IMR-90 (cell line): ENCODE measurements around the gene CYRIA. TPM values are rescaled to one million over a fixed set of nuclear protein-coding genes. Genes with fewer than 3 reads are reported as not detected.

ENCODE experiments used
- ATAC-seq: fragments of 200-7000 bp; cut with Tn5 transposase; 2 replicates; pipeline ENCODE4 v1.9.1; 2020; ENCODE audit warnings: low read depth, mild to moderate bottlenecking, moderate library complexity
- BruUV-seq: library from RNA; stranded (reverse); fragments of 400-500 nt; replicated peaks from 2 replicates; lab custom pipeline; 2021; lab: Mats Ljungman, UMichigan
- CTCF ChIA-PET: fragments of 300-600 bp; formaldehyde crosslinking; extraction: SDS; loops from one replicate; lab custom pipeline; 2021; ENCODE audit warnings: antibody characterized with exemption; lab: Yijun Ruan, JAX
- POLR2A ChIA-PET: fragments of 300-600 bp; sonication (Branson Sonifier 250); formaldehyde crosslinking; loops from one replicate; lab custom pipeline; 2022; ENCODE audit warnings: antibody characterized with exemption; ENCODE audit not compliant: unreplicated experiment; lab: Charles Lee
- DNase-seq: peaks from one replicate; pipeline ENCODE4 v3.0.0; 2013
- H2AFZ ChIP-seq: replicated peaks from 2 replicates; pipeline ENCODE3; 2013; ENCODE audit warnings: low read length, mild to moderate bottlenecking; ENCODE audit not compliant: poor library complexity
- H2AK5ac ChIP-seq: 2 replicates; pipeline ENCODE4 v1.6.1; 2013; ENCODE audit warnings: low read depth, low read length, inconsistent platforms
- H2AK9ac ChIP-seq: replicated peaks from 2 replicates; pipeline ENCODE3; 2013; ENCODE audit warnings: mild to moderate bottlenecking, low read depth, low read length, moderate library complexity; ENCODE audit not compliant: poor library complexity
- H2BK120ac ChIP-seq: 2 replicates; pipeline ENCODE4 v1.6.1; 2013; ENCODE audit warnings: low read depth, low read length, inconsistent platforms
- H2BK15ac ChIP-seq: 3 replicates; pipeline ENCODE4 v1.6.1; 2013; ENCODE audit warnings: low read depth, low read length, inconsistent platforms
- H2BK20ac ChIP-seq: 2 replicates; pipeline ENCODE4 v1.6.1; 2013; ENCODE audit warnings: low read depth, mild to moderate bottlenecking, inconsistent platforms, low read length, moderate library complexity
- H2BK5ac ChIP-seq: 2 replicates; pipeline ENCODE4 v1.6.1; 2013; ENCODE audit warnings: mild to moderate bottlenecking, low read depth, low read length, inconsistent platforms; ENCODE audit not compliant: poor library complexity, severe bottlenecking
- H3K14ac ChIP-seq: replicated peaks from 2 replicates; pipeline ENCODE4 v1.6.1; 2013; ENCODE audit warnings: low read depth, low read length, inconsistent platforms
- H3K18ac ChIP-seq: 2 replicates; pipeline ENCODE4 v1.6.1; 2013; ENCODE audit warnings: low read depth, low read length, control low read depth
- H3K23ac ChIP-seq: 2 replicates; pipeline ENCODE4 v1.6.1; 2013; ENCODE audit warnings: low read depth, low read length, inconsistent platforms
- H3K27ac ChIP-seq: 2 replicates; pipeline ENCODE4 v1.5.1; 2013; ENCODE audit warnings: mild to moderate bottlenecking, control low read depth, low read length; ENCODE audit not compliant: insufficient read depth
- H3K27me3 ChIP-seq: 2 replicates; pipeline ENCODE4 v1.6.1; 2013; ENCODE audit warnings: low read length; ENCODE audit not compliant: control insufficient read depth, insufficient read depth
- H3K36me3 ChIP-seq: 2 replicates; pipeline ENCODE4 v1.6.1; 2013; ENCODE audit warnings: low read length, mixed read lengths; ENCODE audit not compliant: control insufficient read depth, insufficient read depth
- H3K4ac ChIP-seq: 2 replicates; pipeline ENCODE4 v1.6.1; 2013; ENCODE audit warnings: low read depth, low read length, inconsistent platforms
- H3K4me1 ChIP-seq: 2 replicates; pipeline ENCODE4 v1.6.1; 2013; ENCODE audit warnings: low read length, mixed read lengths; ENCODE audit not compliant: control insufficient read depth, insufficient read depth
- H3K4me2 ChIP-seq: 2 replicates; pipeline ENCODE4 v1.6.1; 2013; ENCODE audit warnings: low read depth, mild to moderate bottlenecking, control low read depth, low read length, moderate library complexity
- H3K4me3 ChIP-seq: 2 replicates; pipeline ENCODE4 v1.5.1; 2013; ENCODE audit warnings: low read depth, mild to moderate bottlenecking, control low read depth, low read length, moderate library complexity; ENCODE audit not compliant: insufficient read depth
- H3K56ac ChIP-seq: 2 replicates; pipeline ENCODE4 v1.6.1; 2013; ENCODE audit warnings: low read length, inconsistent platforms; ENCODE audit not compliant: insufficient read depth; ENCODE audit errors: extremely low read depth
- H3K79me1 ChIP-seq, 2 experiments: 2 replicates each; pipeline ENCODE4 v1.6.1; 2013; ENCODE audit warnings: low read length in 2 of 2, inconsistent platforms in 1 of 2, low read depth in 1 of 2
- H3K9ac ChIP-seq: 2 replicates; pipeline ENCODE4 v1.6.1; 2013; ENCODE audit warnings: low read depth, low read length, control low read depth
- H3K9me1 ChIP-seq: 2 replicates; pipeline ENCODE4 v1.6.1; 2013; ENCODE audit warnings: low read length, inconsistent platforms; ENCODE audit not compliant: insufficient read depth
- H3K9me3 ChIP-seq: 2 replicates; pipeline ENCODE4 v1.6.1; 2013; ENCODE audit warnings: low read length; ENCODE audit not compliant: control insufficient read depth, insufficient read depth
- H4K20me1 ChIP-seq: 2 replicates; pipeline ENCODE4 v1.6.1; 2013; ENCODE audit warnings: low read length, inconsistent platforms; ENCODE audit not compliant: insufficient read depth
- H4K5ac ChIP-seq: 2 replicates; pipeline ENCODE4 v1.6.1; 2013; ENCODE audit warnings: mild to moderate bottlenecking, low read depth, low read length, control low read depth
- H4K8ac ChIP-seq, 2 experiments: 2 replicates each; pipeline ENCODE4 v1.6.1; 2013; ENCODE audit warnings: low read depth in 2 of 2, low read length in 2 of 2, control low read depth in 1 of 2, inconsistent platforms in 1 of 2
- H4K91ac ChIP-seq: 2 replicates; pipeline ENCODE4 v1.6.1; 2013; ENCODE audit warnings: low read depth, low read length, inconsistent platforms; ENCODE audit not compliant: insufficient read depth
- BHLHE40 ChIP-seq: fragments of 150-350 bp; IDR thresholded peaks from 2 replicates; pipeline ENCODE4 v1.6.1; 2016; ENCODE audit warnings: mild to moderate bottlenecking, low read depth, low read length
- CEBPB ChIP-seq: IDR thresholded peaks from 2 replicates; pipeline ENCODE4 v1.6.1; 2012; ENCODE audit warnings: low read depth, low read length, improper control_type of control experiment
- CHD1 ChIP-seq: IDR thresholded peaks from 2 replicates; pipeline ENCODE4 v1.6.1; 2012; ENCODE audit warnings: low read depth, low read length, improper control_type of control experiment
- CTCF ChIP-seq: conservative IDR thresholded peaks from 2 replicates; pipeline ENCODE4 v1.5.1; 2012; ENCODE audit warnings: mild to moderate bottlenecking, low read depth, low read length, improper control_type of control experiment
- FOS ChIP-seq: fragments of 150-350 bp; IDR thresholded peaks from 2 replicates; pipeline ENCODE4 v1.6.1; 2016; ENCODE audit warnings: low read depth, low read length
- MAFK ChIP-seq: IDR thresholded peaks from 2 replicates; pipeline ENCODE4 v1.6.1; 2012; ENCODE audit warnings: low read depth, low read length, improper control_type of control experiment
- MAZ ChIP-seq: IDR thresholded peaks from 2 replicates; pipeline ENCODE4 v1.6.1; 2012; ENCODE audit warnings: low read depth, mild to moderate bottlenecking, low read length, improper control_type of control experiment, moderate library complexity, borderline replicate concordance
- MXI1 ChIP-seq: IDR thresholded peaks from 2 replicates; pipeline ENCODE4 v1.6.1; 2012; ENCODE audit warnings: low read depth, mild to moderate bottlenecking, low read length, moderate library complexity, borderline replicate concordance
- NFE2L2 ChIP-seq: fragments of 150-350 bp; IDR thresholded peaks from 2 replicates; pipeline ENCODE4 v1.6.1; 2016; ENCODE audit warnings: low read depth, mild to moderate bottlenecking, low read length
- POLR2A ChIP-seq: IDR thresholded peaks from 2 replicates; pipeline ENCODE4 v1.6.1; 2012; ENCODE audit warnings: mild to moderate bottlenecking, low read depth, low read length
- RAD21 ChIP-seq: IDR thresholded peaks from 2 replicates; pipeline ENCODE4 v1.6.1; 2012; ENCODE audit warnings: low read length, improper control_type of control experiment
- RCOR1 ChIP-seq: IDR thresholded peaks from 2 replicates; pipeline ENCODE4 v1.6.1; 2012; ENCODE audit warnings: mild to moderate bottlenecking, low read length, improper control_type of control experiment; ENCODE audit not compliant: insufficient replicate concordance
- RFX5 ChIP-seq: IDR thresholded peaks from 2 replicates; pipeline ENCODE4 v1.8.0; 2012; ENCODE audit warnings: low read depth, mild to moderate bottlenecking, low read length, moderate library complexity
- SMC3 ChIP-seq: fragments of 150-350 bp; IDR thresholded peaks from 2 replicates; pipeline ENCODE4 v1.6.1; 2016; ENCODE audit warnings: low read depth, mild to moderate bottlenecking, antibody characterized with exemption, low read length, moderate library complexity
- USF2 ChIP-seq: fragments of 150-350 bp; IDR thresholded peaks from 2 replicates; pipeline ENCODE4 v1.6.1; 2017; ENCODE audit warnings: mild to moderate bottlenecking, antibody characterized with exemption, low read length, low read depth
- WGBS, 2 experiments: methylation state at CpG; one replicate each; pipeline versions ENCODE4 v1.1.5 to v1.1.7; 2013; ENCODE audit warnings: missing lambda C conversion rate in 2 of 2; ENCODE audit not compliant: insufficient read length in 1 of 2; ENCODE audit errors: extremely low coverage in 2 of 2; 5-methylcytosine and 5-hydroxymethylcytosine counted together
- dilution Hi-C: fragments of 300-500 bp; cut with HindIII; formaldehyde crosslinking; loops from one replicate; pipeline ENCODE4 v1.14.3; 2018; ENCODE audit warnings: low sequenced_read_pairs; ENCODE audit not compliant: unreplicated experiment
- in situ Hi-C: fragments of 300-500 bp; cut with MboI; formaldehyde crosslinking; loops from 3 replicates; pipeline ENCODE4 v1.14.3; 2019; ENCODE audit warnings: low sequenced_read_pairs, inconsistent platforms, mixed read lengths
- intact Hi-C: fragments of 100-400 bp; cut with micrococcal nuclease; formaldehyde crosslinking; loops from 2 replicates; pipeline ENCODE4 v1.10.0; 2022
- polyA plus RNA-seq, 3 experiments: library from polyadenylated mRNA; depleted of rRNA; stranded (reverse); fragments of >200 nt; gene quantifications; 2 replicates each; pipeline ENCODE4 v1.2.3, GENCODE V29; 2012; ENCODE audit warnings: low replicate concordance in 1 of 3
- total RNA-seq: library from RNA; depleted of rRNA; stranded (reverse); fragments of >200 nt; gene quantifications from 2 replicates; pipeline ENCODE4 v1.2.3, GENCODE V29; 2012
- TF ChIP-seq, protein P1 (sequence below): fragments of 150-350 bp; IDR thresholded peaks from 2 replicates; pipeline ENCODE4 v1.6.1; 2016; ENCODE audit warnings: low read depth, mild to moderate bottlenecking, low read length, moderate library complexity, borderline replicate concordance

The CYRIA gene
- total and polyA plus RNA-seq, 2 of the 4 experiments (the other 2 are of a cell fraction) = 1.7 to 3.8 TPM

DNA sequence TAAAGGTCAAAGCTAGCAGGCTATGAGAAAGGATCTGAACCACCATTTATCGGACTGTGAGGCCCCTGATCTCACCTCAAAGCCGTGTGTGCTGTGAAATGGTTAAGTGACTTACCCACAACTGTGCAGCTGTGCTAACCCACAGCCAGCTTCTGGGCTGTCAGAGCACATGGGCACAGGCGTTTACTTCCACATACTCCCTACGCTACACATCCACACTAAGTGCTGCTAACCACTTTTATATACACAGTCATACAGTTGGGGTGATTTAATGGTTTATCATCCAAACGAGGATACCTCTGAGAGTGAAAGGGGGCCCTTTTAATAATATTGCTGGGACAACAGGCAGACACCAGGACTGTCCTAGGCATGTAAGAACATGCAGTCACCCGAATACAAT, 37.3 kb downstream of the CYRIA start:
- H3K18ac ChIP-seq = no peak overlapping the region
- H3K79me1 ChIP-seq = no peaks in the 10 kb centered on the region
- H3K4me1 ChIP-seq = peaks cover 29% of the 10 kb centered on the region
- H3K36me3 ChIP-seq = no peaks in the 10 kb centered on the region
- no peak overlapping the region for H3K14ac ChIP-seq
- ATAC-seq (peak; percentile 48), DNase-seq (peak; percentile 31)
- no peaks in the 10 kb centered on the region for H4K20me1 ChIP-seq
- in situ Hi-C loops (no loop called here), dilution Hi-C loops (no loop called here), intact Hi-C loops (loop anchor here (10.0 kb wide), 1 partner anchor 894 kb away; no protein-coding TSS in a partner anchor)
- H3K4me3 ChIP-seq = no peak overlapping the region
- peaks cover 4% of the 10 kb centered on the region; the same call in 1 of the 2 replicates for H3K9me1 ChIP-seq
- no peak overlapping the region for H2BK120ac ChIP-seq
- no peak overlapping the region for H4K91ac ChIP-seq
- no peak overlapping the region; a peak in 1 of 4 replicates for H4K8ac ChIP-seq
- H3K4me2 ChIP-seq = no peak overlapping the region
- no peak overlapping the region for H2AK5ac ChIP-seq
- H4K5ac ChIP-seq = no peak overlapping the region
- no CpG with 5 or more reads among the region's 6 CpGs for WGBS, 2 experiments
- H3K27ac ChIP-seq = no peak overlapping the region
- H2BK15ac ChIP-seq = no peak overlapping the region; the same call in 2 of the 3 replicates
- no peak overlapping the region for H2AK9ac ChIP-seq
- ChIA-PET CTCF (interaction anchor here (1.3 kb wide), 1 partner anchor 11 kb away, joined by 3 read pairs; no protein-coding TSS in a partner anchor), POLR2A (no interaction called here)
- H3K27me3 ChIP-seq = no peaks in the 10 kb centered on the region
- H3K9ac ChIP-seq = no peak overlapping the region
- no peaks in the 10 kb centered on the region for H3K9me3 ChIP-seq
- no peak overlapping the region for H3K56ac ChIP-seq
- no TSS peak for BruUV-seq
- no peak overlapping the region for H2BK5ac ChIP-seq
- no peak overlapping the region for H3K23ac ChIP-seq
- H2BK20ac ChIP-seq = no peak overlapping the region
- H3K4ac ChIP-seq = no peak overlapping the region
- no peak overlapping the region for H2AFZ ChIP-seq
- TF ChIP-seq MAZ = no peak
- no peak for TF ChIP-seq NFE2L2
- no peak for TF ChIP-seq CHD1
- no peak for TF ChIP-seq CEBPB
- TF ChIP-seq FOS = no peak
- TF ChIP-seq SMC3 = no peak
- no peak for TF ChIP-seq MXI1
- no peak for TF ChIP-seq RFX5
- TF ChIP-seq USF2 = no peak
- TF ChIP-seq MAFK = no peak
- TF ChIP-seq, protein P1, sequence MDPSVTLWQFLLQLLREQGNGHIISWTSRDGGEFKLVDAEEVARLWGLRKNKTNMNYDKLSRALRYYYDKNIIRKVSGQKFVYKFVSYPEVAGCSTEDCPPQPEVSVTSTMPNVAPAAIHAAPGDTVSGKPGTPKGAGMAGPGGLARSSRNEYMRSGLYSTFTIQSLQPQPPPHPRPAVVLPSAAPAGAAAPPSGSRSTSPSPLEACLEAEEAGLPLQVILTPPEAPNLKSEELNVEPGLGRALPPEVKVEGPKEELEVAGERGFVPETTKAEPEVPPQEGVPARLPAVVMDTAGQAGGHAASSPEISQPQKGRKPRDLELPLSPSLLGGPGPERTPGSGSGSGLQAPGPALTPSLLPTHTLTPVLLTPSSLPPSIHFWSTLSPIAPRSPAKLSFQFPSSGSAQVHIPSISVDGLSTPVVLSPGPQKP = no peak
- TF ChIP-seq RCOR1 = no peak
- TF ChIP-seq CTCF = no peak
- no peak for TF ChIP-seq BHLHE40
- no peak for TF ChIP-seq POLR2A
- no peak for TF ChIP-seq RAD21
